Lower lobe of right lung (tissue), 2 donors: ENCODE results near the gene ALDH3B1. TPM values are rescaled to one million over a fixed set of nuclear protein-coding genes. Genes with fewer than 3 reads are reported as not detected.
A peak's percentile ranks its signal among the peaks of the same experiment; 100 is the strongest.

Source experiments
- ATAC-seq, 2 donors: fragments of 200-7000 bp; cut with Tn5 transposase; one replicate each; pipeline ENCODE4 v1.9.1; 2020 to 2022; ENCODE audit warnings: mild to moderate bottlenecking in 2 of 2, moderate library complexity in 2 of 2
- DNase-seq: peaks from one replicate; pipeline ENCODE4 v3.0.0-alpha.2; 2020
- H3K27ac ChIP-seq: fragments of 200-600 bp; one replicate; pipeline ENCODE4 v1.8.0; 2022
- H3K27me3 ChIP-seq: fragments of 200-600 bp; one replicate; pipeline ENCODE4 v1.8.0; 2022; ENCODE audit warnings: low read depth
- H3K36me3 ChIP-seq: fragments of 200-600 bp; one replicate; pipeline ENCODE4 v1.8.0; 2022; ENCODE audit warnings: mild to moderate bottlenecking
- H3K4me1 ChIP-seq: fragments of 200-600 bp; one replicate; pipeline ENCODE4 v1.8.0; 2022
- H3K4me3 ChIP-seq: fragments of 200-600 bp; one replicate; pipeline ENCODE4 v1.8.0; 2022; ENCODE audit warnings: mild to moderate bottlenecking
- H3K9me3 ChIP-seq: fragments of 200-600 bp; one replicate; pipeline ENCODE4 v1.8.0; 2022
- CTCF ChIP-seq: fragments of 200-600 bp; IDR thresholded peaks from one replicate; pipeline ENCODE4 v1.8.0; 2022; ENCODE audit warnings: antibody characterized with exemption, mild to moderate bottlenecking
- intact Hi-C: fragments of 100-400 bp; cut with DNase I; formaldehyde crosslinking; loops from one replicate; pipeline ENCODE4 v1.11.0; 2022
- total RNA-seq: library from RNA; stranded (reverse); fragmentation: NEBNext Ultra II Directional; extraction: Animal tissue kit (Norgen Biotek cat#: 25700); gene quantifications from one replicate; pipeline ENCODE4 v1.2.1, GENCODE V29; 2021
- donor health status: DM: no; HTN: yes; CAD: no; lungs with severe emphysema.

ALDH3B1 gene
- total RNA-seq, 1 donor from 2014 or later: 104 TPM

DNA sequence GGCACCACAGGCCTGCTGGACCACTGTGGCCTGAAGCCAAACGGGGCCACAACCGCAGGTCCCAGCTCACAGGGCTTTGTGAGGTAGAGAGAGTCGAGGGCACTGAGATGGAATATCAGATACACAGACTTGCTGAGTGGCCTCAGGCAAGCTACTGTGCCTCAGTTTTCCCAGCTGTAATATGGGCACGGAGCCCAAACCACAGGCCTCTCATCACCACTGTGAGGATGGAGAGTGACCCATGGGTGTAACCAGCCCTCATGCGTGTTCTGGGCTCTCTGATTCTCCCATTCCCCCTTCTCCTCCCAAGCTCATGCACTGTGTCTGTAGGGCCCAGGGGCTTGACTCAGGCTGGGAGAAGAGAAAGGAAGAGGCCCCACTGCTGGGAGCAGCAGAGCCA is 10.4 kb upstream of the ALDH3B1 start:
- Histone ChIP-seq H3K4me1 (peaks cover 33% of the 10 kb centered on the region), H3K27me3 (no peaks in the 10 kb centered on the region), H3K36me3 (peaks cover 6% of the 10 kb centered on the region), H3K9me3 (no peaks in the 10 kb centered on the region), H3K27ac (no peak overlapping the region), H3K4me3 (no peak overlapping the region)
- intact Hi-C loops: no loop called here
- ATAC-seq (no peak), DNase-seq (peak; percentile 20)
- no peak for TF ChIP-seq CTCF

GRCh38 chr11:68002575-68002937 is 7.6 kb upstream of the ALDH3B1 start:
- Histone ChIP-seq H3K36me3 (peaks cover 6% of the 10 kb centered on the region), H3K4me1 (peaks cover 21% of the 10 kb centered on the region), H3K9me3 (no peaks in the 10 kb centered on the region), H3K27ac (peak overlapping the region; percentile 92), H3K27me3 (no peaks in the 10 kb centered on the region), H3K4me3 (peak overlapping the region; percentile 75)
- TF ChIP-seq CTCF: no peak
- ATAC-seq (peak; percentile 1 to 2), DNase-seq (peak; percentile 65)
- intact Hi-C loops: no loop called here

DNA sequence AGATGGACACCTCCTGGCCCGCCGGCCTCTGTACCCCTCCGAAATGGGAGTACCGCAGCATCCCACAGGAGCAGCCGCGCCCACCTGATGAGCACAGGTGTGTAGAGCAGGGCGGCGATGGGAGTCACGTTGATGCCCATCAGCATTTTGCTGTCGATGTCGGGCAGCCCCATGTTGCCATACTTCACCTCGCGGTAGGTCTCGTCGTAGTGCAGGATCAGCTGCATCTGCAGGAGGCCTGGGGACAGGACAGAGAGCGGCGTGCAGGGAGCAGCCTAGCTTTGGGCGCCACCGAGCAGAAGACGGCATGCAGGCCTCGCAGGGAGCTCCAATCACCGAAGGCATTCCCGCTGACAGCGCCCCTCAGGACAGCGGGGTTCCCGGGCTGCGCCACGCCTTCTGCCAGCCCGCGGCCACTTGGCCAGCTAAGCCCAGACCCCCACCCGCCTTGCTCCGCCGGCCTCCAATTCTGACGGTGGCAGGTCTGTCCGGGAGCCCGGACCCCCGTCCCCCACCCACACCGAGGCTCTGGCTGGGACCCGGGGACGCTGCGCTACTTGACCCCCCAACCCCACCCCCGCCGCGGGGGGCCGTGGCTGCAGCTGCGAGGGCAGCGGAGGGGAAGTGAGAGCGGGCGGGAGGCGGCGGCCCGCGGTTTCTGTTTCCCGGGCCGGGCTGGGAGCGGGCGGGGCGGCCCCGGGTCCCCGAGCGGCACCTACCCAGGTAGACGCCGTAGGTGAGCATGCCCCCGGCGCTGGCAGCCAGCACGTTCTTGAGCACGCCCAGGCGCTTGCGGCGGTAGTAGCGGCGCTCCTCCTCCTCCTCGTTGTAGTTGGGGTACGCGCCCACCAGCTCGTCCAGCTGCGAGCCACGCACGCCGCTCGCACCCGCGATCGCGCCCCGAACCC is 6.9 kb upstream of the ALDH3B1 start:
- Histone ChIP-seq H3K4me3 (peak overlapping the region; percentile 75), H3K27ac (peak overlapping the region; percentile 92), H3K4me1 (peaks cover 22% of the 10 kb centered on the region), H3K9me3 (no peaks in the 10 kb centered on the region), H3K27me3 (no peaks in the 10 kb centered on the region), H3K36me3 (peaks cover 6% of the 10 kb centered on the region)
- no peak for TF ChIP-seq CTCF
- DNase-seq (peak; percentile 85), ATAC-seq (peak; percentile 68 to 77)
- intact Hi-C loops: no loop called here

DNA sequence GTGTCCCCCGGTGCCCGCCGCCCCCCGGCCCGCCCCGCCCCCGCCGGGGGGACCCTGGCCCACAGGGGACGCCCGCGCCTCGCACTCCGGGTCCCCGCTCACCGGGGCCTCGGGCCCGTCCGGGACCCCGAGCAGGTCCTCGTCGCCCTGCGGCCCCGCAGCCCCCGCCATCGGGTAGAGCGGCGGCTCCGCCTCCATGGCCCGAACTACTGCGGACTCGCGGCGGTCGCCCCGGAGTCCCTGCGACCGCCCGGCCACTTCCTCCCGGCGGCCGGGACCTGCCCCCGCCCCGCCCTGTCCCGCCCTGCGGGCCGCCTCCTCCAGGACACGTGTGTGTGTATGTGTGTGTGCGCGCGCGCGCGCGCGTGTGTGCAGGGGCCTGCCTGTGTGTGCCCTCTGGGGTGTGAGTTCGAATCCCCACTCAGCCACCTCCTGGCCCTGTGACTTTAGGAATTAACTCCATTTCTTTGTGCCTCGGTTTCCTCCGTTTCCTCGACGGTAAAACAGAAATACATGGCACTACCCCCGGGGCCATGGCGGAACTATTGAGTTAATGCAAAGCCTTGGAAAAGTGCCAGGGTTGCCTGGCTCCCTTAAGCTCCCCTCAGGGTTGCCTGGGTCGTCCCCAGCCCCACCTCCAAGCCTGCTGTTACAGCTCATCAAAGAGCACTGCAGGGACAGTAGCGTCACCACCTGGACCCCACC is 6.1 kb upstream of the ALDH3B1 start, which contains the start of gene UNC93B1:
UNC93B1 (minus strand) TSS at position 252 of the 705 bp plus-strand sequence; CDS start at position 198, 54 bp downstream.
- TF ChIP-seq CTCF: no peak
- ATAC-seq: peak; percentile 90 to 93
- H3K4me1 ChIP-seq: peaks cover 30% of the 10 kb centered on the region
- peak within 1 kb of the TSS; percentile 75 for H3K4me3 ChIP-seq
- no peaks in the 10 kb centered on the region for H3K27me3 ChIP-seq
- H3K27ac ChIP-seq: peak within 1 kb of the TSS; percentile 92
- peak; percentile 97 for DNase-seq
- intact Hi-C loops: no loop called here
- peaks cover 6% of the 10 kb centered on the region for H3K36me3 ChIP-seq
- no peaks in the 10 kb centered on the region for H3K9me3 ChIP-seq

- Histone ChIP-seq H3K4me3 (peak overlapping the region; percentile 75), H3K36me3 (no peaks in the 10 kb centered on the region), H3K27me3 (no peaks in the 10 kb centered on the region), H3K4me1 (peaks cover 38% of the 10 kb centered on the region), H3K27ac (peak overlapping the region; percentile 92), H3K9me3 (no peaks in the 10 kb centered on the region)
- TF ChIP-seq CTCF: no peak
- intact Hi-C loops: no loop called here
- ATAC-seq (no peak), DNase-seq (no peak)
These were observed 5.4 kb upstream of the ALDH3B1 start for GRCh38 chr11:68004551-68005335.
